Activated effector memory CD4-positive, alpha-beta T cell treated with Interleukin-2 at 50 U/mL for 16 hours (primary cell): Measurements from ENCODE around the gene PLCB4.

Source experiments
- DNase-seq: peaks from one replicate; pipeline ENCODE4 v3.0.0-alpha.2; 2020

Gene PLCB4

DNA sequence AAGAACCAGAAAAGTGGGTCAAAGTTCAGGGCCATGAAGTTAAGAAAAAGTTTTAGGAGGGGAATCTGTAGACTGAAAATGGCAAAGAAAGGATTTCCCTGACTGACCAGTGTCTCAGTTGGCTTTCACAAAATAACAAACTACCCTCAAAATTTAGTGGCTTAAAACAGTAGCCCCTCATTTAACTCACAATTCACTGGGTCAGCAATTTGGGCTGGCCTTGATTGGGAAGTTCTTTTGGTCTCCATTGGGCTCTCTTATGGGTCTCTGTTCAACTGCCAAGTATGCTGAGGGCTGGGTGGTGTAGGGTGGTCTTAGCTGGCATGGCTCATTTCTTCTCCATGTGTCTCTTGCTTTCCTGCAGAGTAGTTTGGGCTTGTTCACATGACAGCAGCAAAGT is 161.5 kb downstream of the PLCB4 start:
- DNase-seq: no peak

DNA sequence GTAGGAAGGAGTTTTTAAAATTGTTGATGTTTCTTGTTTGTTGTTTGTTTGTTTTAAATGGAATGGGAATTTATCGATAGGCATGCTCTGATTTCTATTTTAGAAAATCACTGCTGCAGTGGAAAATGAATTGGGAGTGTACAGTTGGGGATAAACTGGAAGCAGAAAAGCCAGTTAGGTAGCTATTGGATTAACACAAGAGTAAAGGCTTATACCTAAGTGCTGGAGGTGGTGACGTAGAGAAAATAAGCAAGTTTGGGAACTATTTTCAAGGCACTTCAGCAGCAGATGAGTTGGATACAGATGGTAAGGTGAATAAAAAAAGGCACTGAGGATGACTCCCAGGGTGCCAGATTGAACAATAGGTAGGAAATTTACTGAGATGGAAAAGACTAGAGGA is 164.9 kb downstream of the PLCB4 start:
- DNase-seq: no peak

DNA sequence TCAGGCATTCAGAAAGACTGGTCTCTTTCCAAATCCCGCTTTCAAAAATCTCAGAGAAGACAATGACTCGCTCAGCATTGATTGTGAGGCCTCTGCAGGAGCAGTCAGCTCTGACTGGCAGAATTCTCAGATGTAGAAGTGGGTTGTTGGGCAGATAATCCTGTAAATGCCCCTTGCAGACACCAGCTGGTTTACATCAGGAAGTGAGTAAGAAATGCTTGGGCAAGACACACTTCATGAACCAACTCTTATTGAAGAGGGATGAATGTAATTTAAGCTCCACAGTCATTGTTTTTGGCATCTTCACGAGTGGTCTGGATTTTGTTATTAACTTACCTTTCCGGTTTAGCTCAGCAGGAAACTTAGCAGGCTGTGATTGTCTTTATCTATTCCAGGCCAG is 166.6 kb downstream of the PLCB4 start:
- DNase-seq: no peak

DNA sequence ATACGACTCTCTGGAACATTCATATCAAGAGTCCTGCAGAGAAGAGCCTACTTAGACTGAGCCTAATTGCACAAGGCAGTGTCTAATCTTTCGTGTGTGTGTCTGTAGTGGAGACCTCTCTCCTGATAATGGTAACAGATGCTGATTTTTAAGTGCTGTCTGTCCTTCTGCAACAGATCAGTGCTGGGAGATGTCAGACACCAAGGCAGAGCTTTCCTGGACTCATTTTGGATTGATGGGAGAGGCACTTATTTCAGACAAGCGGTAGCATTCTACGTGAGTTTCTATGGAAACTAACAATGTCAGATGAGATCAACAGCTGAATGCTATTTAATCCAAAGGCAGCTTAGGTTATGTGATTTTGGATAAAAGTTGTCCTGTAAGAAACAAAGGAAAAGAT is 167.6 kb downstream of the PLCB4 start:
- DNase-seq: no peak

DNA sequence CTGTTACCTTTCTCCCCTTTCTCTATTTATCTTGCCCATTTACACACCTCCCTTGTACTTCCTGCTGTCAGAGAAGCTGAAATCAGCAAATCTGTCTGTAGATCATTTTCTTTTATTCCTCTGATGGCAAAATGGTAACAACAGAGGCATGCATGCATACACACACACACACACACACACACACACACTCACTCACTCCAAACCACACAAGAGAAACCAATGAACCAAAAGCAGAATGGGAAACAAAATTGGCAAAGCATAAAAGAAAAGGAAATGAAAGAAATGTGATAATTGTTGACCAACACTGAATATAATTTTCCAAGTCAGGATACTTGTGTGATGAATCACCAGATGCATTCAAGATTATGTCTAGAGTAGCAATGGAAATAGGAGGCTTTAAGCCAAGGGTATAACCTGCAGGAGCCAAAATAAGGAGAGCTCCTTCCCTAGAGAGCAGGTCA is 172.4 kb downstream of the PLCB4 start:
- no peak for DNase-seq

DNA sequence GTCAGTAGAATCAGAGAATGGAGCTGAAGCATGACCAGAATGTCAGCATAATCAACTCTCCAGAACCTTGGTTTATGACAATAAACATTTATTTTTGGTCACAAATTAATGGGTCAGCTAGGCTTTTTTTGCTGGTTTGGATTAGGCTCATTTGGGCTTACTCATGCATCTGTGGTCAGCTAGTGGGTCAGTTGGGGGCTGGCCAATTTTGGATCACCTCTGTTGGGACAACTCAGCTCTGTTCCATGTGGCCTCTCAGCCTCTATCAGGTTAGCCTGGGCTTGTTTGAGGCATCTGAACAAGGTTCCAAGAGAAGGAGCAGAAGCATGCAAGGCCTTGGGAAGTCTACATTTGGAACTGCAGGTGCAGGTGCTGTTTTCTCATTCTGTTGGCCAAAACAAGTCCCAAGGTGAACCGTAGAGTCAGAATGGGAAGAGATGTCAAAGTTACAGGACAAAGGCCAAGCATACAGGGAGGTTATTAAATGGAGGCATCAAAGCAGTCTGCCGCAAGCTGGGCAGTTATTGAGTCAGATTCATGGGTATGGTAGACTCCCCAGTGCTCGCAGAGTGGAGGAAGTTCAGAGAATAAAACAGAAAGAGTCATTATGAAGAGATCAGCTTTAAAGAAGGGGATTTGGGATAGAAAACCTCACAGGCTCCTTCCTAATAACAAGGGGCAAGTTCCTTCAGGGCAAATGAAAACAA is 173.0 kb downstream of the PLCB4 start:
- DNase-seq: no peak

DNA sequence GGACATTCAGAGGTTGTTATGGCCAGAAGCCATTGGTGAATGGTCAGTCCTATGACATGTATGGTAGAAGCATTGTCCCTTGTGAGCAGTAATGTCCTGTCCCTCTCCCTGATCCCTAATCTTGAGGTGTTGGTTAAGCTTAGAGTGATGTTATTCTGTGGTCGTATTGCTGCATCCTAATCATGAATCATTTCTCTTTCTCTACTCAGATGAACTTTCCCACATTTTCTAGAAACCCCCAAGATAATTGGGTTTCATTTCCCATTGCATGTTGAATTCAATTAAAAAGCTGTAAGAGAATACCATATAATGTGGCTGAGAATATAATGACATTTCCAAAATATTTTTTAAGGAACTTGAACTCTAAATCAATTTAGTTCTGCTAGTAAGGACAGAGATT is 175.1 kb downstream of the PLCB4 start:
- DNase-seq: no peak

DNA sequence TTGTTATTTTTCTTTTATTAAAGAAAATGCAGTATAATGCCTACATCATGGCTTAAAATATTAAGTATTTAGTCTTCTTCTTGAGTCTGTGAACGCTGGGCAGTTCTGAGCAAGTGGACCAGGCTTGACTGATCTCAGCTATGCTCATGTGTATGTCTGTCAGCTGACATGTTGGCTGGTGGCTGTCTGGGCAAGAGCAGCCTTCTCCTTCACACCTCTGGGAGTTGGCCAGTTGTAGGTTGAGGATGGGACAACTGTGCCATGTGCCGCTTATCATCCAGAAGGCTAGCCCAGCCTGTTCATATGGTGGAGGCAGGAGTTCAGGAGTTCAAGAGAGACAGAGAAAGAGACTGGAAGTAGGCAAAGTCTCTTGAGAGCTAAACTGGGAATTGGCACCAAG is 175.9 kb downstream of the PLCB4 start:
- no peak for DNase-seq

DNA sequence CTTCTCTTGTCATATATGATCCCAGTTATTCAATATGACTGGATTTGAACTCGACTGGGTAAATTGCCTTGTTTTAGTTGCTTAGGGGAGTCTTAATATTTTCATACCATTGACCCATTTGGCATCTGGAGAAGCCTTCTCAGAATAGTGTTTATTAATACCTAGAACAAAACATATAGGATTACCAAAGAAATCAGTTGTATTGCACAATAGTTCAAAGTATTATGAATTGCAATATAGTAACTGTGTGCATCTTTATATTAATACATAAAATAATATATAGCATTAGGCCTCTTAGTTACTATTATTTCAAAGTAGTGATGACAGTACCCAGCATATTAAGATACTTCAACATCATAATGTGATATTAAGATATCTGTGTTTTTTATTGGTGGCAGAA is 177.8 kb downstream of the PLCB4 start:
- no peak for DNase-seq

DNA sequence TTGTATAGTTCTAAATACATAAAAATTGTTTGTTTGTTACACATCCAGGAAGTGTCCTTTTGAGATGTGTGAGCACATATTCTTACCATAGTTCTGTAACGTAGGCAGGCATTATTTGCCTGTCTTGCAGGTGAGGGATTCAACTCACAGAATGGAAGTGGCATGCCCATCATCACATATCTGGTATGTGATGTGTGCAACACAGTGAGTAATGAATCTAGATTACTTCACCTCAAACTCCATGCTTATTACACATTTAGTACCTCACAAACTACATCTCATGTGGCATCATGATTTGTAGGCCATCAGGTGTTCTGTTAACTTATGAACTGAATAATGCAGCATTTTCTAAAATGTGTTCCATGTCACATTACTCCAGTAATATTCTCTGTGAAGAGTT is 181.6 kb downstream of the PLCB4 start:
- no peak for DNase-seq

DNA sequence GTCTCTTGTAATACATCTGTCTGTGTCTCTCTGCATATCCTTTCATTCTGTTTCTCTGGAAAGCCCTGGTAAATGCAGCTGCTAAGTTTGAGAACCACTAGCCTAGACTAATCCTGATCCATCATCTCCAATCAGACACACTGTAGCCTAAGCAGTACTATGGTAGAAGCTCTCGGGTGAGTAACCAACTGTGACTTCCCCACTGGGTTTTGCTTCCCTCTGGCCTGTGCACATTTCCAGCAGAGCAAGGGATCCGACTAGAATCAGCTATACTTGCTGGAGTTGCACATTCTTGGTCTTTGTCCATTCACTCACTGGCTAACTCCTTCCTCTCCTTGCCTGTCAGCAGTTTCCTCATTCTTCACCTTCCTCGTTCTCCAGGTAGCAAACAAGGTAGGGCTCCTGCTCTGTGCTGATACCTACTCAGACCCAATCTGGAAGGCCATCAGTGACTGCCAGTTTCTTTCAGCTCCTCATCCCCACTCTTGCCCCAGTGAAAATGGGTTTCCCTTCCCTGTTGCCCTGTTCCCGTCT is 184.2 kb downstream of the PLCB4 start:
- DNase-seq: no peak

DNA sequence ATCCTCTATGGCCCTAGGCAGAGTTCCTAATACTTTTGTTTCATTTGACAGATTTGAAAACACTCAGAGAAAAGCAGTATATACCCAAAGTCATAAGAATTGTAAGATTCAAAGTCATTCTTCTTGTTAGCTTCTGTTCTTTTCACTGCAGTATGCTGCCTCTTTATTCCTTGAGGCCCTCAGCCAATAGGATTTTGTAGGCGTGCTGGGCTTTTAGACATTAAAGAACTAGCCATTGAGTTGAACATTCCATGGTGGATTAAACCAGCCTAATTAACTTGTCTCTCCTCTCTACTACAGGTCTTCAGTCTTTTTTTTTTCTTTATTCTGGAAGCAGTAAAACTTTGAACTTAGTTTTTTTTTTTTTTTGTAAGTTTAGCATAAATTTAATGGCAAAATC is 186.3 kb downstream of the PLCB4 start:
- no peak for DNase-seq

DNA sequence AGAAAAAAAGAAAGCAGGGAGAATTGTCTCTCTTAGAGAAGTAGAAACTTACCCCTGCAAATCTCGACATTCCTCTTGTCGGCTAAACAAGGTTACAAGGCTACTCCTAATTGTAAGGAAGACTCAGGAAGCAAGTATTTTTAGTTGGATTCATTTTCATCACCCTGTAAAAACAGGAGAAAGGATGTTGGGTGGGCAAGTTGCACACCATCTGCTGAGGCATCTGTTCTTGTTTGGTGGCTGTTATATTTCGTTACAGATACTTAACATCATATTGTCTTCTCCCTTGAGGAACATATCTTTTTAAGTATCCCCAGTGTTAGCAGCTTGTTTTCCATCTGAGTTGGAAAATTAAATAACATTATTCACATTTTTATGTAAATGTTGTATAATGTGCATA is 187.5 kb downstream of the PLCB4 start:
- no peak for DNase-seq

DNA sequence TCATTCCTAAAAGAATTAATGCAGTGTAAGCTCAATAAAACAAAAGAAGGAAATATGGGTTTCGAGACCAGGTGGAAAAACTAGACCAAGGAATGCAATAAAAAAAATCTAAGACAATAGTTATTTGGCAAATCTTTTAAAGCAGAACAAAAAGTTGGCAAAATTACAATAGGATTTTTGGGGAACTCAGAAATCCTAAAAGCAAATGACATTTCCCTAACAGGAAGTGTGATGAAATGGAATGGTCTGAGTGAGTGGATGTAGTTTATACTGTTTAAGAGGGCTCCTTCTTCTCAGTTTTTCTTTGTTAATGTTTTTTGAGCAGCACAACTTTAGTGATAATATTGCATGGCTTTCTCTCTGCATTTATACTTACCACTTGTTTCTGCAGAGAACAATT is 190.0 kb downstream of the PLCB4 start:
- DNase-seq: no peak

DNA sequence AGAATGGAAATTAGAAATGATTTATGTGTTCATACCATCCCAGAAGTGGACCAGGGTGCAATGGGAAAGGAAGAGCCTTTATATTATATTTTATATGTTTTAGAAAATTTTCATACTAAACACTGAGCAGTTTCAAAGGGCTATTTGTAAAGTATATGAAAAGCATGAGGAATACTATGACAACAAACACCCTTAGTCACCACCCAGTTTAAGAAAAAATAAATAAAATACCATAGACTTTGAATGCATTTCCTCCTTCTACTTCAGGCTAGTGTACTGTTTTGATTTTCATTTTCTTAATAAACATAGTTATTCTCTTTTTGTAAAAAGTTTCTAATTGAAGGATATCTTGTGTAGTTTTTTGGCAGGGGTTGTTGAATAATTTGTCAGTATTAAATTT is 191.1 kb downstream of the PLCB4 start:
- DNase-seq: no peak

DNA sequence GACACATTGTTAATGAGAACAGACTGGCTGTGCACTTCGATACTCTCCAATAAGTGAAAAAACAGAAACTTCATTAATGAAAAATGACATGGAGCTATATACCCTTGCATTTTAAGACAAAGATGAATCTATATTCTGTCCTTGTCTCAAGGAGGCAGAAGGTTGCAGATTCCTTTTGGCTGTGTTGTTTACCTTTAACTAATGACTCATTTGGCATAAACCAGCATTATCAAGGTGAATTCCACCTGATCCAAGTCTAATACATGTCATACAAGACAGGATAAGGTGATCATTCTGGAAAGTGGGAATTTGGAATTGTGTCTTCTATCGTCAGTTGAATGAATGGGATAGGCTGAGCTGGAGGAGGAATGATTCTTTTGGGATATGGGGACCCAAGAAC is 192.9 kb downstream of the PLCB4 start:
- no peak for DNase-seq

DNA sequence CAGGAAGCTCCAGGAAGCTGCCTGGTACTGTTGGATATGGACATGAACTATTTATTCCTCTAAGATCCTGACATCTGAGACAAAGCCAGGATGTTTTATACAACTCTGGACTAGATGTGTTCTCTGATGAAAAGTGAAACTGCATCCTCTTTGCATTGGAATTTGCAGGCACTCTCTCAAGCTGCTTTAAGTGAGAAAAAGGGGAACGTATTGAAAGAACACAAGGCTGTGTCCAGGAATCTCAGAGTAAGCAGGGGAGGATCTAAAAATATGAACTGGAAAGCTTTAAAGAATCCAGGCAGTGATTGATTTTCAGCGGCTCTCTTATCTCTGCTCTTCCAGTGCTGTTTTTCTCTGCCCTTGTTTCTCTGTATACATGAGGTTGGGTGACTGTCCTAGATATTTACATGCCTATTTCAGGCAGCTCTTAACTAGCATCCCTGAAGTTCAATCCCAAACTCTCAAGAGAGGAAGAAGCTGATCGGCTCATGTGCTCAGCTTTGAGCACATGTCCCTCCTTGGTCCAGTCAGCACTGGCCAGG is 193.8 kb downstream of the PLCB4 start:
- DNase-seq: no peak

DNA sequence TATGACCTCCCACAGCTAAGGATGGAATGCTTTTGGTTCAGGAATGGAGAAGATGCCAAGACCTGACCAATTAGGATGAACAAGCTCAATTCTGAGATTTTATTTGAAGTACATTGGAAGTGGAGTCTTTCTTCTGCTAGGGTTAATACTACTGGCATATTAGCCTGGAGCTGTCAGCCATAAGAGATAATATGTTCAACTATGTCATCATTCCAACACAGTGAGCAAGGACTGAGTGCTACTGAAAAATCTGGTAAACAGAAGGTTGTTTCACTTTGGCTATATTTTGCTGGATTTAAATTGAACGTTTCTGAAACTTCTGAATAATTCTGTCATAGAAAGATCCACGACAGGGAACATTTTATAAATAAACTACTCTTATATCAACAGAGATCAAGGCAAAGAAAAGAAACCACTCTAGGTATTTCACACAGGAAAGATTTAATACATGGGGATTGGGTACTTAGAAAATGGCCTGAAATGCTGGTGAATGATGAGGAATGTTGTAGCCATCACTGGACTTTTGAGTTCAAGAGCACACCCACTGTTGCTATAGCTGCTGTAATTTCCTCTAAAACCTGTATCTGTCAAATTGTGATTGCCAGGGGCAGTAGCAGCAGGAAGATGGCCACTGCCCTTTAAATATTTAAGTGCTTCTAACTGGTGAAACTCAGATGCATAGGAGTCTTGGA is 200.5 kb downstream of the PLCB4 start:
- DNase-seq: no peak

DNA sequence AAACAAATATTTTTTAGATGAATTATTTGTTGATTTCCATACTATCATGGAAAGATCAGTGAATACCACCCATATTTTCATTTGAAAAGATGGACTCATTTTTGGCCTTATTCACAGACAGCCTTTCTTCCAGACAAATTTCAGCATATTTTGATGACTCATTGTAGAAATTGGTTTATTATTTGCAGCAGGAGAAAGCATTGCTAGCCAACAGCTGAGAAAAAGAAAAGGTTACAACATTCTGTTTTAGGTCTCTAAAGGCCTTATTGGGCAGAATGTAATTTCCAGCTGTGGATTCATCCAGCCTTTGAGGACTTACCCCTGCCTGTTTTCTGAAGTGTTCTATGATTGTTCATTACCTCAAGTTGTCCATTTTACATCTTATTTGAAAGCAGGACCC is 201.9 kb downstream of the PLCB4 start:
- DNase-seq: no peak

DNA sequence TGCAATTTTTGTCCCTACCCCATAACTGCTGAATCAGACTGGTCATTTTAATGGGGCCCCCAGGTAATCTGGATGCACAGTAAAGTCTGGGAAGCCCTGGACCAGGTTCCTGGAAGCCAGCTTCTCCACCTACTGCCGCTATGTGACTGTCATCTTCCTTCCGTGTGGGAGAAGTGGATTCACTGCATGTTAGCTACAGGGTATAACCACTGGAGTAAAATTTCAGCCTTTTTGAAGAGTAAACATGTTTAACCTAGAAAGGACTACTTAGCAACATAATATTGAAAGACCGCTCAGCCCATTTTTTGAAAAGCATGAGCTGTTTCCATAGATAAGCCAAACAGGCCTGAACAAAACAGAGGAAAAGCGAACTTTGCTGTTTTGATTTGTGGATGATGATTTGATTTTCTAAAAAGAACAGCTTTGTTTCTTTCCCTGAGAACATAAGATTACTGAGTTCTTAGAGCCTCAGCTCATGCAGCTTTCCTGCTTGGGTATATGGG is 208.1 kb downstream of the PLCB4 start:
- no peak for DNase-seq

DNA sequence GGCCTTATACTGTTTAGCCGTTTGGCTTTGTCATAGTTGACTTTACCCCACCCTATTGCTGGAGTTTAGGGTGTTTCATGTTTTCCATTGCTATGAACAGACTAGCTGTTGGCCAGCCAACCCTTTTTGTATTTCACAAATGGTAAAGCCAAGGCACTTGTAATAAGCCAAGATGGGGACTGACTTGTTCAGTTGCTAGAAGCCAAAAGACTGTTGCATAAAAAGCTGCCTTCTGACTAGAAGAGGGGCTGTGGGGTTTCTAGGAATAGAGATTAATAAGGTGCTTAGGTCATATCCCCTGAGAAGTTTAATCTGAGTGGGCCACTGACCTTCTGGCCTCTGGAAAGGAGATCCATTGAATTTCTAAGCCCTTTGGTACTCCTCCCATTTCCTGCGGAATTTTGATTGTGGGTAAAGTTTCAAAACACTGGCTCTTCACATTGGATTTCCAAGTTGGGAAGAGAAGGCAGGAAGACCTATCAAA is 211.1 kb downstream of the PLCB4 start:
- no peak for DNase-seq

DNA sequence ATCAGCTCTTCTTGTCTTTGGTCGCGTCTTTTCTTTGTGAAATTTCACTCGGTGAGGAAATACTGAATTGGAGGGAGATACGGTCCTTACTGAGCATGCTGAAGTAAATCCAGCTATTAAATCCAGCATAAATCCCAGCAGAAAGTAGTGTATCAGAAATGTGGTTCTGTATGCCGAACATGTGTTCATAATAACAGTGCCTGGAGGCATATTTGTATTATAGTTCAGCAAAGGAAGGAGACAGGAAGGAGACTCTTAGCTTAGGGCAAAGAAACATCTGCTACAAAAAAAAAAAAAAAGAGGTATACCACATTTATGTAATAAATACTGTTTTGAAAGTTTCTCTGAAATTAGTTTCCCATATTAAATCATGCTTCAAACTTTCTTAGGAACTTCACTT is 211.8 kb downstream of the PLCB4 start:
- DNase-seq: no peak

DNA sequence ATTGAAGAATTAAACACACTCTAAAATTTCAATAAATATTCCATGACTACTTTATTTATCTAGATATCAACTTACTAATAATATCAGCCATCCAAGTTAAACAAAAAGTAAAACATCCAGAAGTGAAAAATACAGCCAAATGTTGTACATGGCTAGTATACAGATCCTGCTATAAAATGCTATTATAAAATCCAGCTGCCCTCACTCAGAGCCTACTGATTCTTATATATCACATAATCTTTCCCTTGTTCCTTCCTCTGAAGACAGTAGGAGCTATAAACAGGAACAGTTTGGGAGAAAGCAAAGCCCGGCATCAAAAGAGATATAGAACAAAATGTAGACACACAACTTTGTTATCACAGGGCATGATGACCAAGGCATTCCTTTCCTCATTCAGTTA is 212.9 kb downstream of the PLCB4 start:
- DNase-seq: no peak

DNA sequence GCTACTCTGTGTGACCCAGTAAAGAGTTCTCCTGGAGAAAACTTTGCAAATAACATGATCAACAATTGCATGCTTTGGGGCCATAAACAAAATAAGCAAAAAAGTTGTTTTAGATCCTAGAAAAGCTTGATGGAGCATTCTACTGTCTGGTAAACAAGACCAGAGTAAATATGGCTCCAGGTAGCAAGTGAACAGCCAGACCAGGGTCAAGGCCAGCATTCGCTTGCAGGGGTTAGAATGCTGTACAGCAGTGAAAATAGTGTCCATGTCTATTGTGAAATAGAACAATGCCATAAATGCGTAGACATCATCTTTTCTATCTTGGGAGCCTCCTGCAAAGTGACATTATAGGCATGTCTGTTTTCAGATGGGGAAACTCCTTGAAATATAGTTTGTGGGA is 216.7 kb downstream of the PLCB4 start:
- DNase-seq: no peak
